HG03139 (cell line): ENCODE data around the gene DNLZ.

Source experiments
- ATAC-seq: cut with Tn5 transposase; IDR thresholded peaks from one replicate; pipeline ENCODE4 v1.9.1; 2021; ENCODE audit not compliant: unreplicated experiment

The DNLZ gene

GRCh38 chr9:136333486-136333885 is 30.1 kb downstream of the DNLZ start:
- no peak for ATAC-seq

DNA sequence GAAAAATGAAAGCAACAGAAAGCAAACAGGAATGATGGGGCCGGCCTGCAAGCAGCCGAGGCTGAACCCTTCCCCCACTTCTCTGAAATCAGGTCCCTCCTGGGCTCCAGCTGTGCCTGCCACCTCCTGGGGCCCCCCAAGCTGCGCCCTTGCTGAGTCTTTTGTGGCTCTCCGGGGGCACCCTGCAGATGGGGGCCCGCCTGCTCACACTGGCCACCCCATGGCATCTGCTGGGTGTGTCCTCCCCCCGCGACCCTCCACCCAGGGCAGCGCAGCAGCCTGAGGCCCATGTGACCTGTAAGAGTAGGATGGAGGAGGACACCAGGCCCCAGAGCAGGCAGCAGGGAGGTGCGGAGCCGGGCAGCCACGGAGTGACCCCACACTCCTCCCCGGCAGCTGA is 30.5 kb downstream of the DNLZ start:
- no peak for ATAC-seq

DNA sequence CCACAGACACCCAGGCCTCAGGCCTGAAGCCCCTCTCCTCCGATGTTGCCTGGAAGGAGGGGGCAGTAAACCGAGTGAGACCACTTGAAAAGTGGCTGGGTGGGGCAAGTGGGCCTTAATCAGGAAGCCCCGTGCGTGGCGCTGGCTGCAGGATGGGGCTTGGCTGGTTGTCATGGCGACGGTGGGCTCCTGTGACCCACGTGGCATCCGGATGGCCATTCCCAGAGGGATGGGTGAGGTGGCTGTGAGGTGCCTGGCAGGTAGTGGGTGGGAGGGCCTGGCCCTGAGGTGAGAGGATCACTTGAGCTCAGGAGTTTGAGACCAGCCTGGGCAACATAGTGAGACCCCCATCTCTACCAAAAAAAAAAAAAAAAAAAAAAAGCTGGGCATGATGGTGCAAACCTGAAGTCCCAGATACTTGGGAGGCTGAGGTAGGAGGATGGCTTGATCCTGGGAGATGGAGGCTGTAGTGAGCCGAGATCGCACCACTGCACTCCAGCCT is 31.0 kb downstream of the DNLZ start:
- no peak for ATAC-seq

DNA sequence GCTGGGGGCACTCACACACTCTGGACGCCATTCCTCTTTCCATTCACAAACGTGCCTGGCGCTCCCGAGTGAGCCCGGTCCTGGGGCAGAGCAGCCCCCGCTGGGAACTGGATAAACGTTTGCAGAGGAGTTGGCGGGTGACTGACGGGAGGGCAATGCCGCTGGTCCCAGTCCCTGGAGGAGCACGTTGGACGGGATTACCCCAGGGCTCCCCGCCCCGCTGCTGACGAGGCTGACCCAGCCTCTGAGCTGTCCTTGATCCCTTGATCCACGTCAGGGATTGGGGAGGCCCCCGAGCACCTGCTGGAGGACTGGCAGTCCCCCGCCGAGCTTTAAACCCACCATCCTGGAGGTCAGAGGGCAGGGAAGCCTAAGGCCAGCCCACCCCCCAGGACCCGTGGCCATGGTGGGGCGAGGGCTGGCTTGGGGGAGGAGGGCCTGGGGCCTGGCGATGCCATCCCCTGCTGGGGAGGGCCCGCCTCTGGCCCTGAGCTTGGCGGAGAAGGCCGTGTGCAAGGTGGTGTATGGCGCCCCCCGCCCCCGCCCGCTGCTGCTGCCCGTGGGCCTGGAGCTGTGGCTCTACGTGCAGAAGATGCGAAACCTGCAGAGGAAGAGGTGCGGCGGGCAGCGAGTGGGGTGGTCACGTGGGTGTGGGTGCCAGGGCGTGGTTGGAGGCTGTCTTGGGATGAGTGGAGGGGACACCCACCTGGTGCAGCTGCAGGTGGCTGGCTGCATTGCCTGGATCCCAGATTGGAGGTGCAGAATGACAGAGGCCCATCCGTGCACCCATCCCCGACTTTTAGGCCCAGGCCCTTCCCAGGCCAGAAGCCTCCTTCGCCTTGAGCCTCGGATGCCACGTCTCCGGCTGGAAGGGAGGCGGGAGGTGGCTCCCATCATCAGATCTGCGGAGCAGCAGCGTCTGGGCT is 31.7 kb downstream of the DNLZ start:
- ATAC-seq, result no peak

DNA sequence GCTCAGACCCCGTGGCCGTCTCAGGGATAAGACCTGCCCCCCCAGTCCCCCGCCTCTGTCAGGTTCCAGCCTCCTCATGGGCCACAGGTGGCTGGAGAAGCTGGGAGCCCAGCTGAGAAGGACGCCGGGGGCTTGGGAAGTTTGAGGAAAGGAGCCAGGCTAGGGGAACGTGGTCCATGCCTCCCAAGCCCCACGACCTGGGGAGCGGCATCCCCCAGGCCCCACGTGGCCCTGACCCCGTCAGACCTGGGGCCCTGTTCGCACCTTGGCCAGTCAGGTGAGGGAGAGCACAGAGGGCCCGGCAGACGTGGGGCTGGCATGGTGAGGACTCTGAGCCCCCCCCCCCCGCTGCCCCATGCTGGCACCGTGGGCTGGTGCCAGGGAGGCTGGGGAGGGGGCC is 32.5 kb downstream of the DNLZ start:
- ATAC-seq, result no peak

- no peak for ATAC-seq
Observed at GRCh38 chr9:136330406-136330990, 33.0 kb downstream of the DNLZ start.

DNA sequence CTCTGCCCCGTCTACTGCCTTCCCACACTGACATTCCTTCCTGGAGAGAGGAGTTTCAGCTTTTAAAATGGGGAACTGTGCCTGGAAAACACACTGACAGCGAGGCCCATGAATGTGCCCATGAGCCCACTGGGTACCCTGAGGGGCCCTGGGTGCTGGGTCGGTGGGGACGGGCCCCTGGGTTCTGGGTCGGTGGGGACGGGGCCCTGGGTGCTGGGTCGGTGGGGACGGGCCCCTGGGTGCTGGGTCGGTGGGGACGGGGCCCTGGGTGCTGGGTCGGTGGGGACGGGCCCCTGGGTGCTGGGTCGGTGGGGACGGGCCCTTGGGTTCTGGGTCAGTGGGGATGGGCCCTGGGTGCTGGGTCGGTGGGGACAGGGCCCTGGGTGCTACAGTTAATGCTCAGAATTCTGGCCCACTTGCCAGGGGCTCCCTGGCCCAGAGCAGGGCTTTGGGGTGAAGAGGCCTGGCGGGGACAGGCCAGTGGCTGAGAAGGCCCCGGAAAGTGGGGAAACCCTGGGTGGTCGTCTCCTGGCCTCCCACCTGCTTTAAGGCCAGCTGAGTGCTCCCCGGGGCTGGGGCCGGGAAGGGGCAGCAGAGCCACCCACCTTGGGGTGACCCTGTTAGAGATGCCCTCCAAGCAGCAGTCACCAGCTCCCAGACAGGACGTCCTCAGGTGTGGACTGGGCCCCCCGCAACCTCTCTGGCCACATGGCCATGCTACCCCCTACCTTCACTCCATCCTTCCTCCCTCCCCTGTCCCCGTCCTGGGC is 33.7 kb downstream of the DNLZ start:
- ATAC-seq, result no peak

DNA sequence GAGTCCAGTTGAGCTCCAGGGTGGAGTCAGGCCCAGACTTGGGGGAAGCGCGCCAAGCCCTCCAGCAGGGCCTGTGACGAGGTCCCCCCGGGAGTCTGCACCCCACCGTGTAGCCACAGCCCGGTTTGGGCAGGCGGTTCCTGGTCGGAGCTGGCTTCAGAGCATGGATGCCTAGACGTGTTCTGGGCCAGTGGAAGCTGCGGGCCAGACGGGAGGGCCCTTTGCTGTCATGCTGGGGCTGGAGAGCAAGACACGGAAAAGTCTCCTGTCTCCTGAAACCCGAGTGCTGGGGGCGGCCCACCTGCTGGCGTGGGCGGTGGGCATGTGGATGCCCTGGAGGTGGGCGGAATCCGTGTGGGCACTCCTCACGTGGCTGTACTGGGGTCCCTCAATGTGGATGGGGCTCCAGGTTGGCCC is 34.3 kb downstream of the DNLZ start:
- no peak for ATAC-seq

DNA sequence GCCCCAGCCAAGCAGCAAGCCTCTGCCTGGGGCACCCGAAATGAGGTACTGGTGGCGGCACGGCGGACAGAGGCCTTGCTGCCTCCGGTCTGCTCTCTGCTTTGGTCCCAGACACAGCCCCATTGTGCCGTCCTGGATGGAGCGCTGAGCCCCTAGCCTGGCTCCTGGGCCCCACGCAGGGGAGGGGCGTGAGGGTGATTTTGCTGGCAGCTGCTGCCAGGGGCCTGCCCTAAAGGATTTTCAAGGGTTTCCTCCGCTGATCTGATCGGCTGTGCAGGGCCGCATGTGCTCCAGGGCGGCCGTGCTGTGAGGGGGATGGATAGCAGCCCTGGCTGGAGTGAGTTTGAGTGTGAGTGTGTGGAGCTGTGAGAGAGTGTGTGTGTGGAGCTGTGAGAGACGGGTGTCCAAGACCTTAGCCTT is 34.9 kb downstream of the DNLZ start:
- no peak for ATAC-seq

DNA sequence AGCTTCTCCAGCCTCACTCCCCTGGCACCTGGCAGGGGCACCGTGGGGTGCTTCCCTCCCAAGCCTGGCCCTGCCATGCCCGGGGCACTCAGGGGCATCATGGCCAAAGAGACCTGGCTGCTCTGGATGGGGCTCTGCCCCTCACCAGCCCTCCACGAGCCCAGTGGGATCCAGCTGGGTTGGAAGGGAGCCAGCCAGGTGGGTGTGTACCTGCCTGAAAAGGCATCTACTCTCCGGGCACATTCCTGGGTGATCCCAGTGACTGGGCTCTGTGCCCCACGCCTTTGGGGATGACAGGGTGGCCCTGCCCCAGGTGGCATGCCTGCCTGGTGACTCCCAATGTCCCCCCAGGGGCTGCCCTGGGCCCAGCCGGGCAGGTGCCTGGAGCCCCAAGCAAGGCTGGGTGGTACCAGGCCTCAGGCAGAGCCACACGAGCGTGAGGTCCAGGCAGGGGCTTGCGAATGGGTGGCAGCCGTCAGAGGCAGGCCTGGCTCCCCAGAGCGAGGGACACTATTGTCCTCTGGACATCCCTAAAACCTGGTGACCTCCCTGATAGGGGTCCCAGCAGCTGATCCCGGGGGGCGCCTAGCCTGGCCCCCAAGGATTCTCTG is 35.4 kb downstream of the DNLZ start:
- no peak for ATAC-seq

GRCh38 chr9:136327304-136327974 is 36.1 kb downstream of the DNLZ start, which contains the start of gene GPSM1:
Gene GPSM1 (plus strand): TSS chr9:136327539. CDS start chr9:136327696, 157 bp downstream.
- no peak for ATAC-seq

- ATAC-seq, result no peak
Observed at GRCh38 chr9:136326761-136327303, 36.7 kb downstream of the DNLZ start.

DNA sequence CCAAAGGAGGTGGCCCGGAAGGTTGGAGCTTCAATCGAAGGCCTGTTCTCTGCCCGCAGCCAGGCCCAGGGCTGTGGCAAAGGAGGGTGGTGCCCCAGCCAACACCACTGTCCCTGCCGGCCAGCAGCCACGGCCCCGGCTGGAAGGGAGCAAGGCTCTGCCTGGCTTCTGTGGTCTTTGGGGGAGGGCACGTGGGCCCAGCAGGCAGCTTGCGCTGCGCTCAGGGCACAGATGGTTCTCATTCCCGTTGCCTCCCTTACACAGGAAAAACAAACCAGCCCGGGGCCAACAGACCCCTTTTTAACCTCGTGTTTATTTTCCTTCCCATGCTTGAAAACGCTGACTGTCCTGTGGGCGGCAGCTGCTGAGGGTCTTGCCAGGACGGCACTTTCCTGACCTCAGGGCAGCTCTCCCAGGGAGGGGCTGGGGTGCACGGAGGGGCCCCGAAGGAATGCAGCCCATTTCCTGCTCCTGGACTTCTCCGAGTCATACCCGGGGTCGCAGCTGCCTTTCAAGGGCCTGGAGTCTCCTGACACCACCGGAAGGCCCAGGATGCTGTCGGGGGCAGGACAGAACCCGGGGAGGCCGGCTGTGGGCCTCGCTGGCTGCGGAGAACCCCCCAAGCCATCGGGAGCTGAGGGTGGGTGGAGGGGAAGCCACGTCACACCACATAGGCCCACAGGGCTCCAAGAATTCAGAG is 37.3 kb downstream of the DNLZ start:
- no peak for ATAC-seq

- ATAC-seq, result no peak
Observed at GRCh38 chr9:136325358-136325757, 38.2 kb downstream of the DNLZ start.

- no peak for ATAC-seq
Observed at GRCh38 chr9:136324501-136325300, 38.8 kb downstream of the DNLZ start.

DNA sequence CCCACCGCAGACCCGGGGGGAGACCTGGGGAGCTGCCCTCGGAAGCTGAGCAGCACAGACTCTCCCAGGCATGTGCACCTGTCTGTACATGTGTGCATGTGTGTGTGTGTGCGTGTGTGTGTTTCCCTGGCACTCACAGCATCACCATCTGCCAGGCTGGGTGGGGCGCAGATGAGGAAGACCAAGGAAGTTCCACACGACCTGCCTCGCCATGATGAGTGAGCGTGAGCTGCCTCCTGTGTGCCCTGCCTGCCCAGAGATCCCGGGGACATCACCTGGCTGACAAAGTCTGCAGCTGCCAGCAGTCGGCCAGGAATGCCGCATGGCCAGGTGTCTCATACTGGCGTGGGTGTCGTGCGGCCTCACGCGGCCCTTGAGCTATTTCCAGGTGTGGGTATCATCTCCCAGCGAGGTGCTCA is 40.2 kb downstream of the DNLZ start:
- ATAC-seq, result no peak

DNA sequence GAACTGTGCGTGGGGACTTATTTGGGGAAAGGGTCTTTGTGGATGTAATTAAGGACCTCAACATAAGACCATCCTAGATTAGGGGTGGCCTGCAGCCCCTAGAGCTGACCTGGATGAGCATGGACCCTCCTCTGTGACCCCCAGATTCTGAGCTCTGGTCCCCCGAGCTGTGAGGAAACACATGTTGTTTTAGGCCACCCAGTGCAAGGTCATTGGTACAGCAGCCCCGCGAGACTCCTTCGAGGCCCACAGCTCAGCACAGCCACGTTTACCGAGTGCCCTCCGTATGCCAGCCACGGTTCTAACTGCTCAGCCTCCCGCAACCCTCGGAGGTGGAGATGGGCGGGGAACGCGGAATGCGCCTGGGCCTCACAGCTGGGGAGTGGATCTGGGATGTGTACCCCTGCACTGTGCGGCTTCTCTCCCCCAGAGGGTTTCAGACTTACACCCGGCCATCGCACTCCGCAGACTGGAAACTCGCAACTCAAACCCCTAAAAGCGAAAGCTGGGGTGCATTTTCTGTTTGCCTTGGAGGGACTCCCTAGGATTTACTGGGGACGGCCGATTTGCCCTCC is 40.7 kb downstream of the DNLZ start:
- no peak for ATAC-seq

DNA sequence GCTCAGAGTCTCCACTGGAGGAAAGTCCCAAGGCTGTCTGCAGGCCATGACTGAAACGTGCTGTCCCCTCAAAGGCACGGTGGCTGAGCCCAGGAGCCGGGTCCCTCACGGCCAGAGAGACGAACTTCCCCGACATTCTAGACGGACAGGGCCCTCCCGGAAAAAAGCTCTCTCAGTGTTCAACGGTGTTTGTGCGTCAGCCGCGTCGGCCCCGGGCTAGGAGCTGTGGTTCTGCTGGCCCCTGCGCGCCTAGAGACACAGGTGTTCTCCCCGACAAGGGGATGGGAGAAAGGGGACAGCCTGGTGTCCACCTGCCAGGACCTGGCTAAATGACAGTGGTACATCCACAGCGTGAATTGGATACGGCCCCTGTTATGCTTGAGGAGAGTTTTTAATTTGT is 42.0 kb downstream of the DNLZ start:
- ATAC-seq, result no peak
